ENCODE measurements around the gene ANKRD40CL.

ANKRD40CL gene

DNA sequence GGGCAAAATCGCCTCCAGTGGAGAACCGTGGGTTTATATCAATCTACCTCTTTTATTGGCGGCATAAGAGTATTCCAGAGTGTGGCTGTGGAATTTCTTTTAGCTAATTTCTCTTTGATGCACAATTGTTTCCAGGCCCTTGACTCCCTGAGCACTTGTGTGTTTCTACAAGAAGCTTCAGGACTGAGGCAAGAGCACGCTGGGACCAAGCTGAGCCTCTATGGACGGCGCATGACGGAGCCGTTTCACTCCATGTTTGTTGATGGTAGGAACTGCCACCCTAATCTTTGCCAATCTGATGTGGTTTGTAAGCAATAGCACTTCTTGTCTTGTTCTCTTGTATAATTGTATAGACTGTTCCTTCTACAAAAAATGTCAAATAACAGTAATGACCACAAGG is 11.2 kb upstream of the ANKRD40CL start:
- no peaks in the 10 kb centered on the region for H3K4me1 Mint-ChIP-seq
- H3K9me3 Mint-ChIP-seq, result no peaks in the 10 kb centered on the region

GRCh38 chr17:50775926-50776325 is 8.6 kb upstream of the ANKRD40CL start:
- peaks cover 3% of the 10 kb centered on the region for H3K27me3 Mint-ChIP-seq (ENCODE audit: low read depth)
- H3K9me3 Mint-ChIP-seq, result no peaks in the 10 kb centered on the region
- H3K4me1 Mint-ChIP-seq, result no peaks in the 10 kb centered on the region
- H3K4me3 Mint-ChIP-seq, result no peak overlapping the region
- H3K36me3 Mint-ChIP-seq (ENCODE audit: low read depth), result no peaks in the 10 kb centered on the region
- H3K27ac Mint-ChIP-seq, result no peak overlapping the region
- TF ChIP-seq, protein P1, sequence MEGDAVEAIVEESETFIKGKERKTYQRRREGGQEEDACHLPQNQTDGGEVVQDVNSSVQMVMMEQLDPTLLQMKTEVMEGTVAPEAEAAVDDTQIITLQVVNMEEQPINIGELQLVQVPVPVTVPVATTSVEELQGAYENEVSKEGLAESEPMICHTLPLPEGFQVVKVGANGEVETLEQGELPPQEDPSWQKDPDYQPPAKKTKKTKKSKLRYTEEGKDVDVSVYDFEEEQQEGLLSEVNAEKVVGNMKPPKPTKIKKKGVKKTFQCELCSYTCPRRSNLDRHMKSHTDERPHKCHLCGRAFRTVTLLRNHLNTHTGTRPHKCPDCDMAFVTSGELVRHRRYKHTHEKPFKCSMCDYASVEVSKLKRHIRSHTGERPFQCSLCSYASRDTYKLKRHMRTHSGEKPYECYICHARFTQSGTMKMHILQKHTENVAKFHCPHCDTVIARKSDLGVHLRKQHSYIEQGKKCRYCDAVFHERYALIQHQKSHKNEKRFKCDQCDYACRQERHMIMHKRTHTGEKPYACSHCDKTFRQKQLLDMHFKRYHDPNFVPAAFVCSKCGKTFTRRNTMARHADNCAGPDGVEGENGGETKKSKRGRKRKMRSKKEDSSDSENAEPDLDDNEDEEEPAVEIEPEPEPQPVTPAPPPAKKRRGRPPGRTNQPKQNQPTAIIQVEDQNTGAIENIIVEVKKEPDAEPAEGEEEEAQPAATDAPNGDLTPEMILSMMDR (IDR thresholded peaks at IDR 0.05; ENCODE audit: unreplicated experiment in 3 of 3), result no peak

More for the DNA sequence above, 11.2 kb upstream of the ANKRD40CL start:
- H3K36me3 Mint-ChIP-seq (ENCODE audit: low read depth), result no peaks in the 10 kb centered on the region
- no peak overlapping the region for H3K27ac Mint-ChIP-seq
- H3K27me3 Mint-ChIP-seq (ENCODE audit: low read depth), result peaks cover 1% of the 10 kb centered on the region
- no peak overlapping the region for H3K4me3 Mint-ChIP-seq
- TF ChIP-seq, protein P1 (IDR thresholded peaks at IDR 0.05; ENCODE audit: unreplicated experiment in 3 of 3), result no peak

DNA sequence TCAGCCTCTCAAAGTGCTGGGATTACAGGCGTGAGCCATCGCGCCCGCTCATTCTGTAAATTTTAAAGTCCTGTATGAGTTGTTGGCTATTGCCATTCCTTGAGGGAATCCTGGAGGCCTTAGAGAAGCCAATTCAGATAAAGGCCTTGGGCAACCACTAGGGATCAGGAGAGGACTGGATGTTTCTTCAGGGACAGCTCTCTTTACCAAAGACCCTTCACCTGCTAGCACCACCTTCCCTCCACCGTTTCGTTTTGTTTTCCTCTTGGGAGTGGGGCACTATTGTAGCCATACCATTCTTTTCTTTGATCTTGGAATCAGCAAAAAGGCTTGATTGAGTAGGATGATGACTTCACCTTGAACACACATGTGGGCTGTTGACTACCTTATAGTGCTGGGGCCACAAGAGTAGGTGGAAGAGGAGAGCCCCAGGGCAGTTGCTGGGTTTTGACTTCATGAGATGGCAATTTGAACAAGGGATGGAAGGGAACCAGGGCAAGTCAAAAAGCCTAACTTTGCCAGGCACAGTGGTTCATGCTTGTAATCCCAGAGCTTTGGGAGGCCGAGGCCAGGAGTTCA is 7.0 kb upstream of the ANKRD40CL start:
- Mint-ChIP-seq H3K27me3 (ENCODE audit: low read depth) (peaks cover 3% of the 10 kb centered on the region), H3K9me3 (no peaks in the 10 kb centered on the region), H3K27ac (no peak overlapping the region), H3K4me3 (no peak overlapping the region), H3K4me1 (peaks cover 4% of the 10 kb centered on the region), H3K36me3 (ENCODE audit: low read depth) (no peaks in the 10 kb centered on the region)
- TF ChIP-seq, protein P1 (IDR thresholded peaks at IDR 0.05; ENCODE audit: unreplicated experiment in 3 of 3), result no peak

- no peak overlapping the region for H3K27ac Mint-ChIP-seq
- H3K9me3 Mint-ChIP-seq, result no peaks in the 10 kb centered on the region
- H3K4me3 Mint-ChIP-seq, result no peak overlapping the region
- peaks cover 3% of the 10 kb centered on the region for H3K27me3 Mint-ChIP-seq (ENCODE audit: low read depth)
- TF ChIP-seq, protein P1 (IDR thresholded peaks at IDR 0.05; ENCODE audit: unreplicated experiment in 3 of 3), result no peak
- peaks cover 4% of the 10 kb centered on the region for H3K4me1 Mint-ChIP-seq
- no peaks in the 10 kb centered on the region for H3K36me3 Mint-ChIP-seq (ENCODE audit: low read depth)
These were observed 4.9 kb upstream of the ANKRD40CL start for GRCh38 chr17:50771991-50772785.

DNA sequence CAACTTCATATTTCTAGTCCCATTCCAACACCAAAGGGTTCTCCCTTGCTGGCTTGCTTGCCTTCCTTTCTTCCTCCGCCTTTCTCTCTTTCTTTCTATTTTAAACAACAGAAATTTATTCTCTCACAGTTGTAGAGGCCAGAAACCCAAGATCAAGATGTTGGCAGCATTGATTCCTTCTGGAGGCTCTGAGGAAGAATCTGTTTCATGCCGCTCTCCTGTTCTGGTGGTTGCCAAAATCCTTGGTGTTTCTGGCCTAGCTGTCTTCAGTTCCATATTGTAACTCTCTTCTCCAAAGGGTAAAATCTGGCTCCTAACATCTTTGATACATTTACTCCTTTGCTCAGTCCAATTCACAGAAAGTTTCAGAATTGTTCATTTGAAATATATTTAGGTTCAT is 3.0 kb upstream of the ANKRD40CL start:
- no peaks in the 10 kb centered on the region for H3K9me3 Mint-ChIP-seq
- H3K27me3 Mint-ChIP-seq (ENCODE audit: low read depth), result peaks cover 3% of the 10 kb centered on the region
- H3K36me3 Mint-ChIP-seq (ENCODE audit: low read depth), result no peaks in the 10 kb centered on the region
- TF ChIP-seq, protein P1 (IDR thresholded peaks at IDR 0.05; ENCODE audit: unreplicated experiment in 3 of 3), result no peak
- H3K27ac Mint-ChIP-seq, result no peak overlapping the region
- no peak overlapping the region for H3K4me3 Mint-ChIP-seq
- H3K4me1 Mint-ChIP-seq, result peaks cover 13% of the 10 kb centered on the region

GRCh38 chr17:50769884-50770283 is 2.6 kb upstream of the ANKRD40CL start:
- H3K36me3 Mint-ChIP-seq (ENCODE audit: low read depth), result no peaks in the 10 kb centered on the region
- H3K27ac Mint-ChIP-seq, result no peak overlapping the region
- no peaks in the 10 kb centered on the region for H3K9me3 Mint-ChIP-seq
- peaks cover 14% of the 10 kb centered on the region for H3K4me1 Mint-ChIP-seq
- H3K4me3 Mint-ChIP-seq, result no peak overlapping the region
- peaks cover 3% of the 10 kb centered on the region for H3K27me3 Mint-ChIP-seq (ENCODE audit: low read depth)
- TF ChIP-seq, protein P1 (IDR thresholded peaks at IDR 0.05; ENCODE audit: unreplicated experiment in 3 of 3), result no peak

All from nephron (organoid).